ENCODE data around the gene AMBP.

Gene AMBP

DNA sequence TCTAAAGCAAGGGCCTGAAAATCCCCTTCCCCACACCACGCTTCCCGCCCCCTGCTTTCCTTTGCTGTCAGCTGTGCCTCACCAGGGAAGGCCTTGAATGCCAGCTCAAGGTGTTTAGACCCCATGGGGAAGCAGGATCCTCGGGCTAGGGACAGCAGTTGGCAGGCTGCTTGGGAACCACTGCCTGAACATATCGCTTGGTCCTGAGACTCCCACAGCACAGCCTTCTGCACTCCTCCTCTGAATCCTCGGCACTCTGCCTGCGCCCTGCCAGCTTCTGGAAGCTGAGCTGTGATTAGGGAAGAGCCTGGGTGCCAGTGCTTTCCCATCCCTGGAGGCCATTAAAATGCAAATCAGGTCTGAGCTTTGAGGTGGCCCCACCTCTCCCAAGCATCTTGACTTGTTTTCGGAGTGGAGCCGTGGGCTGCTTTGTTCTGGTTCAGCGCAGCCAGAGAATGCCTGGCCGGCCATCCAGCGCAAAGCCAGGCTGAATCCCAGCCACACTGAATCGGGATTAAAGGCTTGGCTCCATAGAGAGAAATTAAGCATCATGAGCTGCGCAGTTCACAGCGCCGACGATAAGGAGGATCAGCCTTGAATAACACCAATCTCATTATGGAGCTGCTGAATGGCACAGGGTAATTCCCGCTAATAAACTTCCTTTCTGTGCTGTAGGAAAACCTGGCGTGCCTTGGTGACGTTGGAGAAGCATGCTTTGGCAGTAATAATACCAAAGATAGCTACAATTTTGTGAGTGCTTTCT lies 40.0 kb downstream of the AMBP start:
- Mint-ChIP-seq H3K27me3 (no peaks in the 10 kb centered on the region), H3K4me1 (no peaks in the 10 kb centered on the region), H3K9me3 (no peaks in the 10 kb centered on the region), H3K4me3 (no peak overlapping the region), H3K27ac (no peak overlapping the region), H3K36me3 (no peaks in the 10 kb centered on the region)

DNA sequence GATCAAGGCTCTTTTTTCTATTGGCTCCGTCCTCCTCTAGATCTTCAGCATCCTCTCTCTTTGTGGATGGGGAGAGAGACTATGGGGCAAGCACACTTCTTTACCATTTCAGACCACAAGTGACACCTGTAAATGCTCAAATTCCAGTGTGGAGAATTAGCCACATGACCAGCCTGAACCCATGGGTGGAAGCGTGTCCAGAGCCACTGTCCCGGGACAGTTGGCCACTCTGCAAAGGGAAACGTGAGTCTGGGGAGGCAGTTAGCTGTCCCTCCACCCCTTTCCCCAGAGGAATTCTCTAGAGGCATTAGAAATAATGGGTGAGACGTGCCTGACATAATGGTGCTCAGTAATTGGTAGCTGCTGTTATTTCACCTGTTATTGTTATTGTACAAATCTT lies 40.9 kb downstream of the AMBP start:
- no peaks in the 10 kb centered on the region for H3K27me3 Mint-ChIP-seq
- H3K9me3 Mint-ChIP-seq: no peaks in the 10 kb centered on the region
- no peak overlapping the region for H3K4me3 Mint-ChIP-seq
- H3K4me1 Mint-ChIP-seq: no peaks in the 10 kb centered on the region
- H3K36me3 Mint-ChIP-seq: no peaks in the 10 kb centered on the region
- no peak overlapping the region for H3K27ac Mint-ChIP-seq

DNA sequence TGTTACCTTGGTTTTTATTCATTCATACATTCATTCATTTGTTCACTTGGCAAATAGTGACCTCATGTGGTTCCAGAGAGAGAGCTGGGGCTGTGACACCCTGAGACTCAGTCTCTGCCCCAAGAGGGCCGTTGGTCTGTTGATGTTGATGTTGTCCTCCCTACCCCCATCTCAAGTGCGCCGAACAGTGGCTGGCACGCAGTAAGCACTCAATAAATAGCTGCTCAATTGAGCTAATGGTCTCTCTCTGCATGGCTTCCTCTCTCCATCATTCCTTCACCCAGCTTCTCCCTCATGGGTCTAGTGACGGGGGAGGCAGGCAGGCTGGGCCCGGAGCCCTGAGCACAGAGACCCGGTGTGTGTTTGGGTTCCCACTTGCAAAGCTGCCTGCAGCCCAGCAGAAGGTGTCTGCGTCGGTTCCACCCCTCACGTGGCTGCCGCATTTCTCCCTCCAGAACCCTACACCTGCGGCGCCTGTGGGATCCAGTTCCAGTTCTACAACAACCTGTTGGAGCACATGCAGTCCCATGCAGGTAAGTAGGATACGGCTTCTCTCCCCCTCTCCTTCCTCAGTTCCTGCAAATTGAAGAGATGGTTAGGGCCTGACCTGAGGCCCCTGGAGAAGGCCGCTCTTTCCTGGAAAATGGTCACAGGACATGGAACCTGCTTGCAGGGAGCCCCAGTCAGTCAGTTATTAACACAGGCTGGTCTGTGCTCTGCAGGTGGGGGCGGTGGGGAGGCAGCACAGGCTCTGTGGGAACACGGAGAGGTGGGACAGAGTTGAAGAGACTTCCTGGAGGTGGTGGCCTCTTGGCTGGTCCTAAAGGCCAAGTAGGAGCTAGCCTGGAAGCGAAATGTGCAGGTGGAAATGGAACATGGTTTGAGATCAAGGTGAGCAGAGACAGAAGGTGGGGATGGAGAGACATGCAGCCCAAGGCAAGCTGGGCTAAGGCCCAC lies 42.0 kb downstream of the AMBP start:
- H3K9me3 Mint-ChIP-seq: no peaks in the 10 kb centered on the region
- no peaks in the 10 kb centered on the region for H3K4me1 Mint-ChIP-seq
- H3K4me3 Mint-ChIP-seq: no peak overlapping the region
- no peaks in the 10 kb centered on the region for H3K27me3 Mint-ChIP-seq
- no peak overlapping the region for H3K27ac Mint-ChIP-seq
- no peaks in the 10 kb centered on the region for H3K36me3 Mint-ChIP-seq

DNA sequence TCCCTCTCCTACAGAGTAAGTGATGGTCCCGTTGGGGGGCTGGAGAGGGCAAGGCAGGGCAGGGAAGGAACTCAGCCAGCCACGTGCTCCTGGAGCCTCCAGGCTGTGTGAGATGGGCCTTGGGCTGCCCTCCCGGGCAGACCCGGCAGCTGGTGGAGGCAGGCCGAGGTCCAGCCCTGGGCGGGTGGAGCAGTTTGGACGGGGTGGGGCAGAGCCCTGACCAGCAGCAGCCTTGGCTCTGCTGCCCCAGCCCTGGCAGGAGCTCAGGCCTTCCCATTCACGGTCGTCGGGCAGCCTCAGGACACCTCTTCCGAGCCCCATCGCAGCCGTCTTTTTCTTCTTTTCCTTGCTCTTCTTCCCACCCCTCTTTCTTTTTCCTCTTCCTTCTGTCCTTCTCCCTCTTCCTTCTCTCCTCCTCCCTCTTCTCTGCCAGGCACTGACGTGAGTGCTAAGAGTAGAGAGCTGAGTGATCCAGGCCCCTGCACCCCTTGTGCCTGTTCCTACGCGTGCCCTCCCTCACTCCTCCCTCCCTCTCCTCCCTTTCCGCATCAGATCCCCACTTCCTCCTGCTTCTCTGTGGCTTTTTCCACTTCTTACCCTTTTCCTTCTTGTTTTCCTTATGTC lies 42.8 kb downstream of the AMBP start:
- Mint-ChIP-seq H3K9me3 (no peaks in the 10 kb centered on the region), H3K4me3 (no peak overlapping the region), H3K27me3 (no peaks in the 10 kb centered on the region), H3K36me3 (no peaks in the 10 kb centered on the region), H3K27ac (no peak overlapping the region), H3K4me1 (no peaks in the 10 kb centered on the region)

DNA sequence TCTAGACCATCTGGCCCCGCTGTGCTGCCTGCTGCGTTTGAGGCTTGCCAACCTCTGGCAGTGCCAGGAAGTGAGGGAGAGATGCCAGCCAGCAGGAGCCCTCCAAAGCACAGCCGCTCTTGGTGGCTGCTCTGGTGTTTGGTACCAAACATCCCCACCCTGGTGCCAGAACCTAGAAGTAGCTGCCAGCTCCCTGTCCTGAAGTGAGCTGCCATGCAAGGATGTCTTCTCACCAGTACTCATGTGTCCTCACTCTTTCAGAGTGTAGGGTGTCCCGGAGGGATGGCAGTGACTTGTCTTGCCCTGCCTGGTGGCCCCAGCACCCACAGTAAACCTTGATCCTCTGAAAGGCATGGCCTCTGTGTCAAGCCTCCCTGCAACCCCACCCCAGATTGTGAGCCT lies 43.4 kb downstream of the AMBP start:
- H3K9me3 Mint-ChIP-seq: no peaks in the 10 kb centered on the region
- no peaks in the 10 kb centered on the region for H3K4me1 Mint-ChIP-seq
- no peaks in the 10 kb centered on the region for H3K27me3 Mint-ChIP-seq
- no peaks in the 10 kb centered on the region for H3K36me3 Mint-ChIP-seq
- no peak overlapping the region for H3K4me3 Mint-ChIP-seq
- no peak overlapping the region for H3K27ac Mint-ChIP-seq

DNA sequence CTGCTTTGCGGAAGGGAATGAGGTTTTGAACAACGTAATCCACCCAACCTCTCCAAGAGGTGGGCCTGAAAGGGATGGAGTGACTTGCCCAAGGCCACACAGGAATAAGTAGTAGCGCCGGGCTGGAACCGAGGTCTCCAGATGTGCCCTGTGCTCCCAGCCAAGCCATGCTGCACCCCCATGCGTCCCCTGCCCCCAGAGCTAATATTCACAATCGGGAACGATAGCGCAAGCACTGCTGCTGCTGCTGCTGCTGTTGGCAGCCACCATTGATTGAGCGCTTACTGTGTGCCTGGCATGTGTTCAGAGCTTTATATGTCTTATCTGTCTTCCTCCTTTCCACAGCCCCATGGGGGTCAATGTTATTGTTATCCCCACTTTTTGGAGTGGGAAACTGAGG lies 43.9 kb downstream of the AMBP start:
- no peaks in the 10 kb centered on the region for H3K4me1 Mint-ChIP-seq
- H3K27ac Mint-ChIP-seq: no peak overlapping the region
- no peaks in the 10 kb centered on the region for H3K36me3 Mint-ChIP-seq
- H3K27me3 Mint-ChIP-seq: no peaks in the 10 kb centered on the region
- H3K4me3 Mint-ChIP-seq: no peak overlapping the region
- no peaks in the 10 kb centered on the region for H3K9me3 Mint-ChIP-seq

DNA sequence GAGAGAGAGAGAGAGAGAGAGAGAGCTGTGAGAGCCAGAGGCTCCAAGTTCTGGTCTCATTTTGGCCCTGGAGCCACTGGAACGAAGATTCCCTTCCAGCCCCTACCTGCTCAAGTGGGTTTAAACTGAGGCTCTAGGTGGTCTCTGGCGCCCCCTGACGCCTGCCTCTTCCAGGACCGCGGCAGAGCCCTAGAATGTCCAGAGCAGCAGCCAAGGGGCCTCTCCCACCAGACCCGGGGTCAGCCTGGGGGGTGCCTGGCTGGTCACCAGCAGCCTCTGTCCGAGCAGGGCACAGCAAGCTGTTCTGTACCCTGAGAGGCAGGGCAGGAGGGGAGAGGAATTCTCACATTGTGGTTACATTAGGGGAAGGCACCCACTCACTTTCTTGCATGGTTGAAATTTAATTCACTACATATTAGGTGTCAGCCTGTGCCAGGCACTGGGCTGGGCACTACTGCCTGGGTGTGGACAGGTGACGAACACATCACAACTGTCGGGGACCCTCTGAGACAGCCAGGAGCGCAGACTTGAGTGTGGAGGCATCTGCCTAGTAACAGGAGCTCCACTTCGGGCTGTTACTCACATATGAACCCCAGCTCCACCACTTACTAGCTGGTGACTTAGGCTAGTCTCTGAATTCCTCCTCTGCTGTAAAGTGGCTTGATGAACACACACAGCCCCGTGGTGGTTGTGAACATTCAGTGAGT lies 44.5 kb downstream of the AMBP start:
- no peaks in the 10 kb centered on the region for H3K4me1 Mint-ChIP-seq
- H3K27ac Mint-ChIP-seq: no peak overlapping the region
- H3K4me3 Mint-ChIP-seq: no peak overlapping the region
- no peaks in the 10 kb centered on the region for H3K36me3 Mint-ChIP-seq
- H3K27me3 Mint-ChIP-seq: no peaks in the 10 kb centered on the region
- H3K9me3 Mint-ChIP-seq: no peaks in the 10 kb centered on the region

DNA sequence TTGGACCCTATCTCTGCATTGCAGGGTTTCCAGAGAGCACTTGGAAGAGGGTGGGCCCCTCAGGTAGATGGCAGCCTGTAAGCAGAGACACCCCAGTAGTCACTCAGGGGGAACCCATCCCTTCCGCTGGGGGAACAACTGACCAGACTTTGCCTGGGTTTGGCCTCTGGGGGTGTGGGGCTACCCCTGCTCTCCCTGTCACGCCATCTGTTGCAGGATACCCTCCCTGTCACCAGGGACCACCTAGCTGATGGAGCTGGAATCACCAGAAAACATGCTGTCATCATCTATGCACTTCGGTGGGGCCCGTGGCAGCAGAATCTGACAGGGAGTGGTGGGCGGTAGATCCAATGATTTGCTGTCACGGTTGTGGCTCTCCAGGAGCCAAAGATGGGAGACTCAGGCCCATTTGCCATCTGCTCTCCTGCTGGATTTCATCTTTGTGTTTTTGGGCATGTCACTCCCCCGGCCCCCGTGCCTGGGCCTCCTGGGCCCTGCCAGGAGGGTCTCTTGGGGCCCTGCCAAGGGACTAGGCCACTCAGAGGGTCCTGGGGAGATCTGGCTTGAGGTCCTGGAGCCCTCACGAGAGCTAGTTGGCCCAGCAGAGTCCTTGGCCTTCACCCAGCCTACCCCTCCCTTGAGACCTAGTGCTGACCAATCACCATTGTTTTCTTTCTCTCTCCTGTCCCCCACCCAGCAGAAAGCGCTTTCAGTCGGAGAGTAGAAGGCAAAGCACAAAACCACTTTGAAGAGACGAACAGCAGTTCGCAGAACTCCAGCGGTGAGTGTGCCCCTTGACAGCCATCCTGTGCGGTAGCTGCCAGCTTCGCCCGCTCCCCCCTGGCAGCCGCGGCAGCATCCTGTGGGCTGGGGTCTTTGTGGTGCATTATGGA lies 45.9 kb downstream of the AMBP start:
- Mint-ChIP-seq H3K27ac (no peak overlapping the region), H3K4me1 (no peaks in the 10 kb centered on the region), H3K4me3 (no peak overlapping the region), H3K27me3 (no peaks in the 10 kb centered on the region), H3K36me3 (no peaks in the 10 kb centered on the region), H3K9me3 (no peaks in the 10 kb centered on the region)

DNA sequence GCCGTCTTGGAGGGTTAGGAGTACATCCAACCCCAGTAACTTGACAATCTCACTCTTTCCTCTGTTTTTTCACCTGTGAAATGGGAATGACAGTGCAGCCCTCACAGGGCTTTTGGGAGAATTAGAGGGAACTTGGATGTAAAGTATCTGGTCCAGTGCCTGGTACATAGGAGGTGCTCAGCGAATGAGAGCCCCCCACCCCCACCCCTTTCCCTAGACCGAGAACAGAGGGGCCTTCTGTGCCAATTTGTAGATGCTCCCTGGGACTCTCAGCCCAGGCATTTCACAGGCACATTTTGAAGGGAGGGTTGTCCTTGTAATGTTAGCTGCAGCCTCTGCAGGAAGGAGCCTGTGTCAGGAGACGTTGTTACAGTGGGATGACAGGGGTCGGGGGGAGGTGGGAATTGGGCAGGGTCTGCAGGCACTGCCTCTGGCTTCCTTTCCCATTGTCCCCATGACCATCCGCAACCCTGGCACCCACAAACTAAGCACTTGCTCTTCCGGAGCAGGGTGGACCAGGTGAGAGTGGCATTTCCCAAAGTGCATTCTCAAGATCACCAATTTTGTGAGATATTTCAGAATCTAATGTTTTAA lies 47.0 kb downstream of the AMBP start:
- Mint-ChIP-seq H3K4me3 (no peak overlapping the region), H3K9me3 (no peaks in the 10 kb centered on the region), H3K36me3 (no peaks in the 10 kb centered on the region), H3K27me3 (no peaks in the 10 kb centered on the region), H3K4me1 (no peaks in the 10 kb centered on the region), H3K27ac (no peak overlapping the region)

DNA sequence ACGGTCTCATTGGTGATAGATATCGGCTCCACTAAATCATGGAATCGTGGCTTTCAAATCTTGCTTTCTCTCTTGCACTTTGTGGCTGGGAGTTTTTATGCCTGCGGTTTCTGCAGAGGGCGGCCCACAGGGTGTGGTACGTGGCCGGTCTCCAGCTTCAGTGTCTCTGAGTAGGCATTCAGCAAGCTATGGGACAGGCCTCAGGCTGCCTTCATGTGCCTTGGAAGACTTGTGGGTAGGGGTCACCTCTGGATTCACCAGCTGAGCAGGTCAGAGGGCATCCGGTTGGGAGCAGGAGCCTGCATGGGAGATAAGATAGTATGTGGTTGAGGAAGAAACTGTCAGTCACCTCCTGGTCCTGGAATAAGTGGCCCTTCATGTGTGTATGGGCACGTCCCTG lies 47.7 kb downstream of the AMBP start:
- Mint-ChIP-seq H3K4me1 (no peaks in the 10 kb centered on the region), H3K27me3 (no peaks in the 10 kb centered on the region), H3K4me3 (no peak overlapping the region), H3K36me3 (no peaks in the 10 kb centered on the region), H3K27ac (no peak overlapping the region), H3K9me3 (no peaks in the 10 kb centered on the region)

DNA sequence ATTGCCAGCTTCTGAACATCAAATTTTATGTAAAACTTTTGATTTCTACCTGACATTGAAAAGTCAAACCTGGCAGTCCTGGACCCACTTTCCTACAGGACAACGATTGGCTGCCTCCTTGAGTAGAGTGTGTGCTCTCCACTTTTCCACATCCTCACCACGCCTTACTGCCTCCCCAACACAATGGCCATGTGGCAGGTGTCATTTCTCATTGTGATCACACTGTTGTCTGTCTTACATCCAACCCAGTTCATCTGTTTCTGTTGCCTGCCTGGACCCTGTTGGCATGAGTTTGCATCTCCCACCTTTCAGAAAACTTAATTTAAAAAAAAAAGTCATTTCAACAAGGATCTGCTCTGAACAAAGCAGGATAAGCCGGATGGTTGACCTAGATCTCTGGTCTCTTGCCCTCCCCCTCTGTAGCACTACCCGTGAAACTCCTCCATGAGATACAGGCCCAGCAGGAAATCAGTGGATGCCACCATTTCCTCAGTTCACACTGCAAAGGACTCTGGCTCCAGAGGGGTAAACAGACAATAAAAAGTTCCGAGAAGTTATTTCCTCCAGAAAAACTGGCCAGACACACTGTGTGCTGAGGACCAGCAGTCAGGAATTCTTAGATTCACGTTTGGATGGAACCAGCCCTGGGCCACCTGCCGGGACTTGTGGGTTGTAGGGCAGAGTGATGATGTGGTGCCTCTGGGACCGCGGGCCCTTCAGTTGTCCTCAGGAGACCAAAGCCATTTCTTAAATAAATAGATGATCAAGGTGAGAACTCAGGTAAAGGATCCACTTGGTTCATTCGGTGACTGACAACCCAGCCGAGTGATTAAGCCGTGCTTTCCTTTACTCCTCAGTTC lies 48.6 kb downstream of the AMBP start:
- Mint-ChIP-seq H3K4me1 (no peaks in the 10 kb centered on the region), H3K4me3 (no peak overlapping the region), H3K9me3 (peaks cover 4% of the 10 kb centered on the region), H3K36me3 (no peaks in the 10 kb centered on the region), H3K27me3 (no peaks in the 10 kb centered on the region), H3K27ac (no peak overlapping the region)

DNA sequence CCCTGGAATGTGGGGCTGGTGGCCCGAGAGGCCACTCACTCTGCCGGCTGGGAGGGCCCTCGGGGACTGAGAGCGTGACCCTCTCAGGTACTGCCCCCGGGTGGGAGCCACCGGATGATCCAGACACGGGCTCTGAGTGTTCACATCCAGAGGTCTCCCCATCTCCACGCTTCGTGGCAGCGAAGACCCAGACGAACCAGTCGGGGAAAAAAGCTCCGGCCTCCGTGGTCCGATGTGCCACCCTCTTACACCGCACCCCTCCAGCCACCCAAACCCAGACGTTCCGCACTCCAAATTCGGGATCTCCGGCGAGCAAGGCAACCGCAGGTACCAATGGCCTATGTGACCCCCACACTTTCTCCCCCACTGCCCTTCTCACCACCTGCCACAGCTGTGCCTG lies 49.5 kb downstream of the AMBP start:
- no peak overlapping the region for H3K4me3 Mint-ChIP-seq
- H3K27ac Mint-ChIP-seq: no peak overlapping the region
- no peaks in the 10 kb centered on the region for H3K27me3 Mint-ChIP-seq
- H3K4me1 Mint-ChIP-seq: no peaks in the 10 kb centered on the region
- peaks cover 10% of the 10 kb centered on the region for H3K9me3 Mint-ChIP-seq
- peaks cover 2% of the 10 kb centered on the region for H3K36me3 Mint-ChIP-seq

DNA sequence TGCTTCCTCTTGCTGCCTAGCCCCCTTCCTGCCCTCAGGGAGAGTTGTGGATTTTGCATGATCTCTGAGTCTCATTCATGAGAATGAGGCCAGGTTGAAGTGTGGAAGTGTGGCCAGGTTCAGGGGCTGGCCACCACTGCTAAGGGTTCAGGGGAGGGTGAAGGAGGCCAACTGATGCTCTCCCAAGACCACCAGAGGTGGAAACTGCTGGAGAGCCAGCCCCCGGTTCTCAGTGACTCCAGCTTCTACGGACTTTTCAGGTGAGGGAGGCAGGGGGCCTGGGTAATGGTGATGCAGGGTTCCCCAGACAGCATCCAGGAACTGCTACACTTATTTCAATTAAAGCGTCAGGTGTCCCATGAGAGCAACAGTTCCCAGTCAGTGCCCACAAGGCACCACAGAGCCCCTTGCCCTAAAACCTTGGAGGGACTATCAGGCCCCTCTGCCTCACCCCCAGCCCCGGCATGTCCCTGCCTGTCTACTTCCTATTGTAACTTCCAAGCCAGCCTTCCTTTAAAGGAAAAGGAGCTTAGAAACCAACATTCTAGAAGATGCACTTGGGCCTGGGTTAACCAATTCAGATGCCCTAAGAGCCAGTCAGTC lies 50.1 kb downstream of the AMBP start:
- Mint-ChIP-seq H3K36me3 (peaks cover 3% of the 10 kb centered on the region), H3K27ac (no peak overlapping the region), H3K4me1 (no peaks in the 10 kb centered on the region), H3K27me3 (no peaks in the 10 kb centered on the region), H3K4me3 (no peak overlapping the region), H3K9me3 (peaks cover 14% of the 10 kb centered on the region)
